DND-41 (cell line): Measurements from ENCODE around the gene RTKN2.

Experiments
- EZH2 ChIP-seq: IDR thresholded peaks from 3 replicates; pipeline ENCODE4 v1.6.1; 2012; ENCODE audit warnings: borderline replicate concordance, low read depth, mild to moderate bottlenecking, moderate library complexity, low read length, inconsistent platforms; ENCODE audit not compliant: severe bottlenecking
- TF ChIP-seq, protein P1 (sequence below): IDR thresholded peaks from 2 replicates; pipeline ENCODE4 v1.5.1; 2012; ENCODE audit warnings: borderline replicate concordance, low read length, moderate library complexity, mild to moderate bottlenecking; ENCODE audit not compliant: poor library complexity, severe bottlenecking; ENCODE audit errors: extremely low read depth

DNA sequence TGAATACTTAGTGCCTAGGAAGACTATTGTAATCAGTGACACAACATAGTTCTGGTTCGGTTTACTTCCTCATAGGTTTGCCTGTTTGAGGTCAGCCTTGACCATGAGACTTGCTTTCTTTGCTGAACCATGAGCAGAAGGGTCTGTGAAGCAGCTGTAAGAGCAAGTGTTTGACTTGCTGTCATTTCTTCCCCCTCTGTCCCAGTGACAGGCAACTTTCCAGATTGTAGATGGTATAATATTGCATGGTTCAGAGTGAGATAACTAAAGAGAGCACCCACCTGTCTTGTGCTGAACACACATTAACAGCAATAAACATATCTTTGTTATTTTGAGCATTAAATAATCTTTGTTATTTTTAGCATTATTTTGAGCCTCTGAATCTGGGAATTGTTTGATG, 9.3 kb upstream of the RTKN2 start:
- TF ChIP-seq, protein P1, sequence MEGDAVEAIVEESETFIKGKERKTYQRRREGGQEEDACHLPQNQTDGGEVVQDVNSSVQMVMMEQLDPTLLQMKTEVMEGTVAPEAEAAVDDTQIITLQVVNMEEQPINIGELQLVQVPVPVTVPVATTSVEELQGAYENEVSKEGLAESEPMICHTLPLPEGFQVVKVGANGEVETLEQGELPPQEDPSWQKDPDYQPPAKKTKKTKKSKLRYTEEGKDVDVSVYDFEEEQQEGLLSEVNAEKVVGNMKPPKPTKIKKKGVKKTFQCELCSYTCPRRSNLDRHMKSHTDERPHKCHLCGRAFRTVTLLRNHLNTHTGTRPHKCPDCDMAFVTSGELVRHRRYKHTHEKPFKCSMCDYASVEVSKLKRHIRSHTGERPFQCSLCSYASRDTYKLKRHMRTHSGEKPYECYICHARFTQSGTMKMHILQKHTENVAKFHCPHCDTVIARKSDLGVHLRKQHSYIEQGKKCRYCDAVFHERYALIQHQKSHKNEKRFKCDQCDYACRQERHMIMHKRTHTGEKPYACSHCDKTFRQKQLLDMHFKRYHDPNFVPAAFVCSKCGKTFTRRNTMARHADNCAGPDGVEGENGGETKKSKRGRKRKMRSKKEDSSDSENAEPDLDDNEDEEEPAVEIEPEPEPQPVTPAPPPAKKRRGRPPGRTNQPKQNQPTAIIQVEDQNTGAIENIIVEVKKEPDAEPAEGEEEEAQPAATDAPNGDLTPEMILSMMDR = no peak
- no peak for TF ChIP-seq EZH2
